HG03558 (cell line): ENCODE results near the gene CCNE1.
"Not testable (repeated sequence)": the region's sequence is repeated elsewhere in the genome, so short reads cannot be mapped to it uniquely, and the experiment has no call there.

ENCODE experiments used
- ATAC-seq: cut with Tn5 transposase; IDR thresholded peaks from one replicate; pipeline ENCODE4 v1.9.1; 2021; ENCODE audit warnings: moderate number of reproducible peaks; ENCODE audit not compliant: unreplicated experiment; ENCODE audit errors: extremely low read depth

The CCNE1 gene

GRCh38 chr19:29785955-29786589, 25.7 kb upstream of the CCNE1 start:
- ATAC-seq, result no peak

GRCh38 chr19:29787281-29787680, 24.5 kb upstream of the CCNE1 start:
- no peak for ATAC-seq

- ATAC-seq, result no peak
Measured at GRCh38 chr19:29789007-29789406, 22.8 kb upstream of the CCNE1 start.

- no peak for ATAC-seq
Measured at GRCh38 chr19:29793116-29793727, 18.6 kb upstream of the CCNE1 start.

GRCh38 chr19:29794490-29794889, 17.3 kb upstream of the CCNE1 start:
- not testable (repeated sequence) for ATAC-seq

GRCh38 chr19:29795461-29796172, 16.2 kb upstream of the CCNE1 start:
- ATAC-seq, result no peak

GRCh38 chr19:29796173-29796573, 15.6 kb upstream of the CCNE1 start:
- no peak for ATAC-seq

GRCh38 chr19:29798774-29799497, 12.9 kb upstream of the CCNE1 start:
- no peak for ATAC-seq

GRCh38 chr19:29800100-29800825, 11.5 kb upstream of the CCNE1 start:
- ATAC-seq, result no peak

GRCh38 chr19:29803951-29804350, 7.8 kb upstream of the CCNE1 start:
- not testable (repeated sequence) for ATAC-seq

GRCh38 chr19:29804493-29804892, 7.3 kb upstream of the CCNE1 start:
- peak; percentile 49 for ATAC-seq

- no peak for ATAC-seq
Measured at GRCh38 chr19:29805031-29805965, 6.5 kb upstream of the CCNE1 start.

- no peak for ATAC-seq
Measured at GRCh38 chr19:29806098-29806866, 5.5 kb upstream of the CCNE1 start.

GRCh38 chr19:29807178-29807577, 4.6 kb upstream of the CCNE1 start:
- no peak for ATAC-seq

- ATAC-seq, result no peak
Measured at GRCh38 chr19:29807870-29808405, 3.9 kb upstream of the CCNE1 start.

- no peak for ATAC-seq
Measured at GRCh38 chr19:29809795-29810503, 1.8 kb upstream of the CCNE1 start.

- ATAC-seq, result no peak
Measured at GRCh38 chr19:29810504-29810871, 1.3 kb upstream of the CCNE1 start.
